ENCODE measurements around the gene TAS1R3. TPM values are rescaled to one million over a fixed set of nuclear protein-coding genes. Genes with fewer than 3 reads are reported as not detected.
A peak's percentile ranks its signal among the peaks of the same experiment; 100 is the strongest.

Gene TAS1R3
- total and polyA plus RNA-seq, 9 donors, result 0.07 to 0.40 (median 0.24) TPM; not detected in 2

- Histone ChIP-seq H3K27me3 (no peaks in the 10 kb centered on the region), H3K36me3 (no peaks in the 10 kb centered on the region), H3K27ac (peak overlapping the region in 1 of 2 donors; percentile 29), H3K9me3 (no peaks in the 10 kb centered on the region), H3K4me3 (no peak overlapping the region), H3K4me1 (ENCODE audit: insufficient read depth) (peaks cover 16% of the 10 kb centered on the region)
- TF ChIP-seq CTCF (IDR thresholded peaks at IDR 0.05), result no peak
- no peak for TF ChIP-seq POLR2A (IDR thresholded peaks at IDR 0.05)
- no peak for TF ChIP-seq EP300 (IDR thresholded peaks at IDR 0.05)
- WGBS, 3 donors, result 60 to 72% (median 65%) methylated on average over 21 to 23 of the region's 23 CpGs
- intact Hi-C loops (cut with DNase I), result no loop called here
- no peak for DNase-seq
Measured at GRCh38 chr1:1320666-1321448, 10.2 kb upstream of the TAS1R3 start.

- TF ChIP-seq CTCF (IDR thresholded peaks at IDR 0.05), result no peak
- no peak for TF ChIP-seq POLR2A (IDR thresholded peaks at IDR 0.05)
- no peak for TF ChIP-seq EP300 (IDR thresholded peaks at IDR 0.05)
- no peak overlapping the region for H3K27ac ChIP-seq
- intact Hi-C loops (cut with DNase I), result no loop called here
- peaks cover 16% of the 10 kb centered on the region for H3K4me1 ChIP-seq (ENCODE audit: insufficient read depth)
- H3K27me3 ChIP-seq, result no peaks in the 10 kb centered on the region
- H3K9me3 ChIP-seq, result no peaks in the 10 kb centered on the region
- DNase-seq, result no peak
- 79 to 87% (median 83%) methylated on average over 8 of the region's 8 CpGs for WGBS, 3 donors
- no peak overlapping the region for H3K4me3 ChIP-seq
- no peaks in the 10 kb centered on the region for H3K36me3 ChIP-seq
Measured at GRCh38 chr1:1321477-1321876, 9.6 kb upstream of the TAS1R3 start.

GRCh38 chr1:1322418-1322817 lies 8.7 kb upstream of the TAS1R3 start:
- Histone ChIP-seq H3K27me3 (no peaks in the 10 kb centered on the region), H3K9me3 (no peaks in the 10 kb centered on the region), H3K36me3 (no peaks in the 10 kb centered on the region), H3K4me1 (ENCODE audit: insufficient read depth) (peaks cover 15% of the 10 kb centered on the region), H3K4me3 (no peak overlapping the region), H3K27ac (no peak overlapping the region)
- intact Hi-C loops (cut with DNase I), result no loop called here
- no peak for DNase-seq
- 29 to 65% (median 52%) methylated on average over 10 to 13 of the region's 14 CpGs for WGBS, 3 donors
- TF ChIP-seq POLR2A (IDR thresholded peaks at IDR 0.05) (no peak), EP300 (IDR thresholded peaks at IDR 0.05) (no peak), CTCF (IDR thresholded peaks at IDR 0.05) (no peak)

- no peak for DNase-seq
- no peak for TF ChIP-seq POLR2A (IDR thresholded peaks at IDR 0.05)
- no peak for TF ChIP-seq EP300 (IDR thresholded peaks at IDR 0.05)
- no peak for TF ChIP-seq CTCF (IDR thresholded peaks at IDR 0.05)
- Histone ChIP-seq H3K36me3 (no peaks in the 10 kb centered on the region), H3K4me1 (ENCODE audit: insufficient read depth) (peaks cover 14% of the 10 kb centered on the region), H3K27ac (no peak overlapping the region), H3K27me3 (no peaks in the 10 kb centered on the region), H3K9me3 (no peaks in the 10 kb centered on the region), H3K4me3 (no peak overlapping the region)
- intact Hi-C loops (cut with DNase I), result no loop called here
- 69 to 74% (median 70%) methylated on average over 10 of the region's 10 CpGs for WGBS, 3 donors
Measured at GRCh38 chr1:1322952-1323351, 8.1 kb upstream of the TAS1R3 start.
